Right ventricle myocardium superior (tissue), 1 donor: ENCODE measurements around the gene COMMD3. TPM values are rescaled to one million over a fixed set of nuclear protein-coding genes. Genes with fewer than 3 reads are reported as not detected.
"Not testable (repeated sequence)": the region's sequence is repeated elsewhere in the genome, so short reads cannot be mapped to it uniquely, and the experiment has no call there.

Experiments used
- ATAC-seq: fragments of 200-7000 bp; cut with Tn5 transposase; one replicate; pipeline ENCODE4 v1.9.1; 2020; ENCODE audit warnings: mild to moderate bottlenecking; ENCODE audit not compliant: poor library complexity
- DNase-seq: peaks from one replicate; pipeline ENCODE4 v3.0.0-alpha.2; 2020
- intact Hi-C: fragments of 100-400 bp; cut with DNase I; formaldehyde crosslinking; loops from one replicate; pipeline ENCODE4 v1.11.2; 2022
- long read RNA-seq: library from polyadenylated mRNA; unstranded; transcript quantifications from one replicate; pipeline ENCODE4 v2.0.0, GENCODE V29; 2021
- total RNA-seq: library from RNA; stranded (reverse); fragmentation: NEBNext Ultra II Directional; extraction: Animal tissue kit (Norgen Biotek cat#: 25700); gene quantifications from one replicate; pipeline ENCODE4 v1.2.1, GENCODE V29; 2021
- donor health status: DM: no; HTN: yes; CAD: no; lungs with severe emphysema.

COMMD3 gene
- 87.0 TPM for total RNA-seq
- long read RNA-seq, transcript COMMD3-201 (8 exons, 1,342 nt), result major isoform, 70 of 77 reads
- long read RNA-seq, partial matches to known transcripts, result 2 of 77 reads
- long read RNA-seq, other reads (novel, unspliced or antisense), result 0 of 77 reads

GRCh38 chr10:22316286-22317075, at the start of gene COMMD3:
COMMD3 (plus strand) TSS chr10:22316388; CDS start chr10:22316418, 30 bp downstream.
- DNase-seq (peak; percentile 94), ATAC-seq (peak; percentile 93)
- intact Hi-C loops, result loop anchor here (5.0 kb wide), 1 partner anchor 64 kb away; no protein-coding TSS in a partner anchor

- intact Hi-C loops, result no loop called here
- DNase-seq (no peak), ATAC-seq (no peak)
Observed at GRCh38 chr10:22268503-22268902, 47.7 kb upstream of the COMMD3 start.

GRCh38 chr10:22271786-22272185, 44.4 kb upstream of the COMMD3 start:
- DNase-seq (no peak), ATAC-seq (no peak)
- intact Hi-C loops, result no loop called here

GRCh38 chr10:22278441-22278782, 37.8 kb upstream of the COMMD3 start:
- intact Hi-C loops, result no loop called here
- ATAC-seq (no peak), DNase-seq (no peak)

- DNase-seq, result no peak
- intact Hi-C loops, result no loop called here
- ATAC-seq, result no peak
Observed at GRCh38 chr10:22280078-22280477, 36.1 kb upstream of the COMMD3 start.

- DNase-seq, result no peak
- peak; percentile 68 for ATAC-seq
- intact Hi-C loops, result no loop called here
Observed at GRCh38 chr10:22285130-22285529, 31.1 kb upstream of the COMMD3 start.

- ATAC-seq (no peak), DNase-seq (no peak)
- intact Hi-C loops, result no loop called here
Observed at GRCh38 chr10:22293747-22294404, 22.3 kb upstream of the COMMD3 start.

- intact Hi-C loops, result no loop called here
- ATAC-seq, result no peak
- no peak for DNase-seq
Observed at GRCh38 chr10:22294694-22295093, 21.5 kb upstream of the COMMD3 start.

GRCh38 chr10:22301193-22301592, 15.0 kb upstream of the COMMD3 start:
- ATAC-seq (no peak), DNase-seq (no peak)
- intact Hi-C loops, result no loop called here

GRCh38 chr10:22303461-22303860, 12.7 kb upstream of the COMMD3 start:
- DNase-seq (no peak), ATAC-seq (no peak)
- intact Hi-C loops, result no loop called here

GRCh38 chr10:22305721-22306120, 10.5 kb upstream of the COMMD3 start:
- ATAC-seq, result no peak
- no peak for DNase-seq
- intact Hi-C loops, result no loop called here

- intact Hi-C loops, result no loop called here
- DNase-seq, result no peak
- ATAC-seq, result no peak
Observed at GRCh38 chr10:22308390-22308789, 7.8 kb upstream of the COMMD3 start.

- intact Hi-C loops, result no loop called here
- no peak for DNase-seq
- no peak for ATAC-seq
Observed at GRCh38 chr10:22309180-22310000, 6.8 kb upstream of the COMMD3 start.

- DNase-seq, ATAC-seq, intact Hi-C loops: not testable (repeated sequence)
Observed at GRCh38 chr10:22310012-22310411, 6.2 kb upstream of the COMMD3 start.

GRCh38 chr10:22310928-22311327, 5.3 kb upstream of the COMMD3 start:
- ATAC-seq (no peak), DNase-seq (no peak)
- intact Hi-C loops, result no loop called here

- DNase-seq (no peak), ATAC-seq (no peak)
- intact Hi-C loops, result loop anchor here (5.0 kb wide), 1 partner anchor 63 kb away; no protein-coding TSS in a partner anchor
Observed at GRCh38 chr10:22314852-22315251, 1.3 kb upstream of the COMMD3 start.

GRCh38 chr10:22315455-22316285, 518 bp upstream of the COMMD3 start:
- DNase-seq, result no peak
- intact Hi-C loops, result loop anchor here (5.0 kb wide), 1 partner anchor 63 kb away; no protein-coding TSS in a partner anchor
- peak; percentile 14 for ATAC-seq

- intact Hi-C loops, result loop anchor here (5.0 kb wide), 1 partner anchor 65 kb away; no protein-coding TSS in a partner anchor
- ATAC-seq (peak; percentile 4), DNase-seq (no peak)
Observed at GRCh38 chr10:22317076-22317370, 835 bp downstream of the COMMD3 start.
